SK-N-SH (cell line): ENCODE measurements around the gene TRIM6. TPM values are rescaled to one million over a fixed set of nuclear protein-coding genes. Genes with fewer than 3 reads are reported as not detected.

ENCODE experiments used
- CTCF ChIA-PET: fragments of 300-600, 350-600 bp; formaldehyde crosslinking; extraction: SDS; loops from one replicate; lab custom pipeline; 2021; lab: Yijun Ruan, JAX
- POLR2A ChIA-PET: fragments of 350-600 bp; sonication (Branson Sonifier 250); formaldehyde crosslinking; extraction: SDS; loops from one replicate; lab custom pipeline; 2020; ENCODE audit warnings: antibody characterized with exemption, inconsistent platforms; lab: Yijun Ruan, JAX
- DNase-seq: peaks from one replicate; pipeline ENCODE4 v3.0.0; 2012
- H2AFZ ChIP-seq: fragments of 200-600 bp; sonication (generic); 2 replicates; pipeline ENCODE4 v1.8.1; 2016; ENCODE audit warnings: antibody characterized with exemption, mild to moderate bottlenecking, low read depth
- H3F3A ChIP-seq: fragments of 200-600 bp; sonication (generic); replicated peaks from 2 replicates; pipeline ENCODE3; 2016; ENCODE audit warnings: antibody characterized with exemption, mild to moderate bottlenecking; ENCODE audit not compliant: insufficient read depth
- H3K27ac ChIP-seq, 2 experiments: fragments of 200-500 bp in 1 of 2; fragments of 200-600 bp in 1 of 2; sonication (Bioruptor generic) in 1 of 2; sonication (generic), shearing (Covaris generic) in 1 of 2; 2 replicates each; pipeline versions ENCODE4 v1.5.1 to v1.6.1; 2014 to 2016; ENCODE audit warnings: low read depth in 2 of 2, inconsistent platforms in 1 of 2, low read length in 1 of 2, mild to moderate bottlenecking in 1 of 2, mixed read lengths in 1 of 2
- H3K27me3 ChIP-seq: fragments of 200-600 bp; sonication (generic), shearing (Covaris generic); 2 replicates; pipeline ENCODE4 v1.6.1; 2016; ENCODE audit warnings: mixed run types; ENCODE audit not compliant: insufficient read depth
- H3K36me3 ChIP-seq, 2 experiments: fragments of 200-500 bp in 1 of 2; fragments of 200-600 bp in 1 of 2; sonication (Bioruptor generic) in 1 of 2; sonication (generic) in 1 of 2; replicated peaks in 1 of 2; 2 replicates each; pipeline versions ENCODE3 to v1.5.1; 2014 to 2016; ENCODE audit warnings: low read length in 1 of 2, mild to moderate bottlenecking in 1 of 2; ENCODE audit not compliant: insufficient read depth in 2 of 2, control insufficient read depth in 1 of 2
- H3K4me1 ChIP-seq, 2 experiments: fragments of 200-500 bp in 1 of 2; fragments of 200-600 bp in 1 of 2; sonication (Bioruptor generic) in 1 of 2; sonication (generic), shearing (Covaris generic) in 1 of 2; 2 replicates each; pipeline versions ENCODE4 v1.5.1 to v1.6.1; 2014 to 2016; ENCODE audit warnings: low read depth in 1 of 2, low read length in 1 of 2, mixed run types in 1 of 2; ENCODE audit not compliant: insufficient read depth in 2 of 2, control insufficient read depth in 1 of 2
- H3K4me2 ChIP-seq: fragments of 200-600 bp; sonication (generic), shearing (Covaris generic); 2 replicates; pipeline ENCODE4 v1.6.1; 2017; ENCODE audit warnings: mixed run types
- H3K4me3 ChIP-seq, 2 experiments: fragments of 200-500 bp in 1 of 2; fragments of 200-600 bp in 1 of 2; sonication (Bioruptor generic) in 1 of 2; sonication (generic), shearing (Covaris generic) in 1 of 2; 2 replicates each; pipeline versions ENCODE4 v1.5.1 to v1.8.1; 2014 to 2016; ENCODE audit warnings: low read depth in 2 of 2, inconsistent platforms in 1 of 2, low read length in 1 of 2, mild to moderate bottlenecking in 1 of 2, mixed read lengths in 1 of 2, moderate library complexity in 1 of 2
- H3K79me2 ChIP-seq: fragments of 200-600 bp; sonication (generic); 2 replicates; pipeline ENCODE4 v1.8.1; 2017; ENCODE audit warnings: mild to moderate bottlenecking; ENCODE audit not compliant: insufficient read depth
- H3K9ac ChIP-seq: fragments of 200-600 bp; sonication (generic); 2 replicates; pipeline ENCODE4 v1.6.1; 2017; ENCODE audit warnings: mixed run types
- H3K9me2 ChIP-seq: fragments of 200-600 bp; sonication (generic); 2 replicates; pipeline ENCODE4 v1.6.1; 2017; ENCODE audit warnings: mixed run types
- H3K9me3 ChIP-seq: fragments of 200-600 bp; sonication (generic); 2 replicates; pipeline ENCODE4 v1.6.1; 2017; ENCODE audit warnings: mixed run types, mild to moderate bottlenecking, moderate library complexity
- H4K20me1 ChIP-seq: fragments of 200-600 bp; sonication (generic); 2 replicates; pipeline ENCODE4 v1.6.1; 2017; ENCODE audit warnings: mild to moderate bottlenecking, mixed run types; ENCODE audit not compliant: insufficient read depth
- CHD2 ChIP-seq: fragments of 150-350 bp; IDR thresholded peaks from 2 replicates; pipeline ENCODE4 v1.6.1; 2018; ENCODE audit warnings: low read length; ENCODE audit not compliant: partially characterized antibody
- CTCF ChIP-seq: fragments of 200-600 bp; sonication (generic); IDR thresholded peaks from 2 replicates; pipeline ENCODE4 v1.6.1; 2017; ENCODE audit warnings: antibody characterized with exemption, mild to moderate bottlenecking, moderate library complexity
- ELF1 ChIP-seq: IDR thresholded peaks from 2 replicates; pipeline ENCODE4 v1.4.0; 2012
- EP300 ChIP-seq, 2 experiments: IDR thresholded peaks; 2 replicates each; pipeline versions ENCODE4 v1.4.0 to v1.6.1; 2012; ENCODE audit warnings: borderline replicate concordance in 1 of 2, low read depth in 1 of 2, low read length in 1 of 2
- GABPA ChIP-seq: IDR thresholded peaks from 2 replicates; pipeline ENCODE4 v1.4.0; 2012; ENCODE audit warnings: low read depth, mild to moderate bottlenecking
- JUND ChIP-seq: IDR thresholded peaks from 2 replicates; pipeline ENCODE4 v1.4.0; 2012
- MEF2A ChIP-seq: IDR thresholded peaks from 2 replicates; pipeline ENCODE4 v1.4.0; 2012; ENCODE audit warnings: low read depth, borderline replicate concordance
- MXI1 ChIP-seq: IDR thresholded peaks from 2 replicates; pipeline ENCODE4 v1.6.1; 2012; ENCODE audit warnings: mild to moderate bottlenecking, low read depth, low read length, improper control_type of control experiment
- POLR2AphosphoS5 ChIP-seq: IDR thresholded peaks from 2 replicates; pipeline ENCODE4 v1.6.1; 2012; ENCODE audit warnings: low read depth, low read length
- RFX5 ChIP-seq: IDR thresholded peaks from 2 replicates; pipeline ENCODE4 v1.6.1; 2012; ENCODE audit warnings: mild to moderate bottlenecking, improper control_type of control experiment, low read length
- RXRA ChIP-seq: IDR thresholded peaks from 2 replicates; pipeline ENCODE4 v1.4.0; 2012; ENCODE audit warnings: low read depth, mild to moderate bottlenecking, borderline replicate concordance
- SIN3A ChIP-seq: IDR thresholded peaks from 2 replicates; pipeline ENCODE4 v1.6.1; 2012; ENCODE audit warnings: low read depth, mild to moderate bottlenecking, low read length, moderate library complexity, borderline replicate concordance
- TCF12 ChIP-seq: IDR thresholded peaks from 2 replicates; pipeline ENCODE4 v1.4.0; 2012
- YY1 ChIP-seq: IDR thresholded peaks from 2 replicates; pipeline ENCODE4 v1.4.0; 2012; ENCODE audit warnings: low read depth, mild to moderate bottlenecking
- WGBS: methylation state at CpG from one replicate; pipeline ENCODE4 v1.1.6; 2017; ENCODE audit warnings: low lambda C conversion rate; 5-methylcytosine and 5-hydroxymethylcytosine counted together
- polyA plus RNA-seq, 3 experiments: library from polyadenylated mRNA; depleted of rRNA; stranded (reverse); fragments of >200 nt; gene quantifications; 2 replicates each; pipeline ENCODE4 v1.2.3, GENCODE V29; 2012
- TF ChIP-seq, protein P1 (sequence below): fragments of 150-350 bp; IDR thresholded peaks from 2 replicates; pipeline ENCODE4 v1.6.1; 2017; ENCODE audit warnings: antibody characterized with exemption, low read length, low read depth, borderline replicate concordance

TRIM6 gene
- polyA plus RNA-seq, 1 of the 3 experiments (the other 2 are of a cell fraction), result 0.46 TPM

DNA sequence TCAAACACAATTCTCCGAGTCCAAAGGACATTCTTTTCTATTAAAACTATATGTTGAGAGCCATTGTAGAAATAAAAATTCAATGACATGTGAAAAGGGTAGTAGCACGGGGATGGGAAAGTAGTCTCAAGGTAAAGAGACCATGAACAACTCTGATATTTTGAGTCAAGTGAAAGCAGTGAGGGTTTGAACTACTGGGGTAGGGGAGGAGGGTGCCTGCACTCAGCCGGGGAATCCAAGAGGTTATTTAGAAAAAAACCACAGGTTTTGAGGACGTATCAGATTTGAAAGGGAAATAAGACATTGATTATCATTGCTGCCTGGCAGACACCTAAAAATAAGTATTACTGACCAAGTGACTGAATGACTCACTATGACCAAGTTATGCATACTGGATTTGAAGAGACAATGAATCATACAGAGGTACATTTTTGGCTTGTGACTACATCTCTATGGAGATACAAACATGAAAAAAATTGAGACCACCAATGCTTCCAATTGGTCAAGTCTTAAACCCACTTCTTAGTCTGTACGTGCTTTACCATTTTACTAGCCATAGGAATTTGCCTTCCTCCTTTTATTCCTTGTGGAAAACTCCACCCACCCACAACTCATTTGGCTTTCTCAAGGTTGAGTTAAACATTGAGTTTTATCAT, 45.9 kb upstream of the TRIM6 start (continued):
- TF ChIP-seq, protein P1, sequence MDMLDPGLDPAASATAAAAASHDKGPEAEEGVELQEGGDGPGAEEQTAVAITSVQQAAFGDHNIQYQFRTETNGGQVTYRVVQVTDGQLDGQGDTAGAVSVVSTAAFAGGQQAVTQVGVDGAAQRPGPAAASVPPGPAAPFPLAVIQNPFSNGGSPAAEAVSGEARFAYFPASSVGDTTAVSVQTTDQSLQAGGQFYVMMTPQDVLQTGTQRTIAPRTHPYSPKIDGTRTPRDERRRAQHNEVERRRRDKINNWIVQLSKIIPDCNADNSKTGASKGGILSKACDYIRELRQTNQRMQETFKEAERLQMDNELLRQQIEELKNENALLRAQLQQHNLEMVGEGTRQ, result no peak

- Histone ChIP-seq H3K27ac (no peak overlapping the region), H3K4me1 (no peaks in the 10 kb centered on the region), H3K36me3 (no peaks in the 10 kb centered on the region), H3K4me3 (no peak overlapping the region), H4K20me1 (no peaks in the 10 kb centered on the region), H3K79me2 (no peaks in the 10 kb centered on the region; the same call in 1 of the 2 replicates), H3K27me3 (no peaks in the 10 kb centered on the region), H3K4me2 (no peak overlapping the region), H3K9me3 (no peaks in the 10 kb centered on the region), H3F3A (no peaks in the 10 kb centered on the region), H2AFZ (no peak overlapping the region), H3K9ac (no peak overlapping the region), H3K9me2 (no peaks in the 10 kb centered on the region)
- ChIA-PET POLR2A (no interaction called here), CTCF (no interaction called here)
- no peak for TF ChIP-seq RXRA
- no peak for TF ChIP-seq GABPA
- no peak for TF ChIP-seq YY1
- peak; percentile 42 for TF ChIP-seq CTCF
- no peak for TF ChIP-seq EP300 (IDR thresholded peaks at IDR 0.05; ENCODE audit: borderline replicate concordance in 1 of 2, low read depth in 1 of 2, low read length in 1 of 2)
- no peak for TF ChIP-seq JUND
- TF ChIP-seq TCF12, result no peak
- TF ChIP-seq ELF1, result no peak
- TF ChIP-seq CHD2, result no peak
- no peak for DNase-seq
Observed at GRCh38 chr11:5553343-5553742, 43.1 kb upstream of the TRIM6 start.

GRCh38 chr11:5556596-5557188, 39.7 kb upstream of the TRIM6 start:
- Histone ChIP-seq H3K9me2 (no peaks in the 10 kb centered on the region), H3K36me3 (no peaks in the 10 kb centered on the region), H3K4me2 (no peak overlapping the region), H3K9ac (no peak overlapping the region), H3K27ac (no peak overlapping the region), H3K79me2 (no peaks in the 10 kb centered on the region; the same call in 1 of the 2 replicates), H3K27me3 (peaks cover 16% of the 10 kb centered on the region; the same call in 1 of the 2 replicates), H2AFZ (no peak overlapping the region), H3K4me1 (no peaks in the 10 kb centered on the region), H4K20me1 (no peaks in the 10 kb centered on the region), H3K9me3 (no peaks in the 10 kb centered on the region), H3F3A (no peaks in the 10 kb centered on the region), H3K4me3 (no peak overlapping the region)
- TF ChIP-seq MXI1 (no peak), CHD2 (no peak), SIN3A (no peak), POLR2AphosphoS5 (no peak), RFX5 (no peak), MEF2A (no peak)
- CTCF ChIA-PET, result interaction anchor here (1.0 kb wide), 1 partner anchor 81 kb away, joined by 3 read pairs; no protein-coding TSS in a partner anchor
- no peak for DNase-seq
- WGBS, result 8% methylated on average over 2 of the region's 3 CpGs
- POLR2A ChIA-PET, result no interaction called here
